PFSK-1 (cell line): ENCODE measurements around the gene CCT4.

Experiments used
- POLR2AphosphoS5 ChIP-seq: IDR thresholded peaks from 2 replicates; pipeline ENCODE4 v1.6.1; 2012; ENCODE audit warnings: low read depth, mild to moderate bottlenecking, control low read depth, low read length, moderate library complexity
- SIN3A ChIP-seq: IDR thresholded peaks from 2 replicates; pipeline ENCODE4 v1.6.1; 2012; ENCODE audit warnings: mild to moderate bottlenecking, low read length, moderate library complexity, borderline replicate concordance; ENCODE audit not compliant: insufficient read depth
- TAF1 ChIP-seq: IDR thresholded peaks from 2 replicates; pipeline ENCODE4 v1.6.1; 2012; ENCODE audit warnings: low read length, control low read depth, borderline replicate concordance; ENCODE audit not compliant: insufficient read depth

DNA sequence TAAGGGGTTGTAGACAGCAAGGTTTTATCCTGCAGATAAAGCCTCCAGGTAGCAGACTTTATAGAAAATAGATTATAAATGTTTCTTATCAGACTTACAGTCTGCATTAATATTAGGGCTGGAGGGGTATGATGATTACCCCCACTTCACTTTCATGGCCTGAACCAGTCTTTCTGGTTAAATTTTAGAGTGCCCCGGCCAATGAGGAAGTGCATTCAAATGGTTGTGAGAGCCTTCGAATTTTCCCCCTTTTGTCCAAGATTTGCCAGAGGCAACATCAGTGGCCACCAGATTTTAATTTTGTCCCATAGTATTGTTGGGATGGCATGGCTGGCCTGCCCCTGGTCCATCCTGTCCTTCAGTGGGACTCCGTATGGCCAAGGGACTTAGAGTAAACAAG lies 48.6 kb upstream of the CCT4 start:
- no peak for TF ChIP-seq TAF1
- no peak for TF ChIP-seq POLR2AphosphoS5
- TF ChIP-seq SIN3A: no peak
